Glomerular visceral epithelial cell (primary cell): ENCODE measurements around the gene SCYL1.
A peak's percentile ranks its signal among the peaks of the same experiment; 100 is the strongest.

Source experiments
- DNase-seq: peaks from one replicate; pipeline ENCODE4 v3.0.0-alpha.2; 2016; ENCODE audit errors: extremely low spot score

Gene SCYL1

DNA sequence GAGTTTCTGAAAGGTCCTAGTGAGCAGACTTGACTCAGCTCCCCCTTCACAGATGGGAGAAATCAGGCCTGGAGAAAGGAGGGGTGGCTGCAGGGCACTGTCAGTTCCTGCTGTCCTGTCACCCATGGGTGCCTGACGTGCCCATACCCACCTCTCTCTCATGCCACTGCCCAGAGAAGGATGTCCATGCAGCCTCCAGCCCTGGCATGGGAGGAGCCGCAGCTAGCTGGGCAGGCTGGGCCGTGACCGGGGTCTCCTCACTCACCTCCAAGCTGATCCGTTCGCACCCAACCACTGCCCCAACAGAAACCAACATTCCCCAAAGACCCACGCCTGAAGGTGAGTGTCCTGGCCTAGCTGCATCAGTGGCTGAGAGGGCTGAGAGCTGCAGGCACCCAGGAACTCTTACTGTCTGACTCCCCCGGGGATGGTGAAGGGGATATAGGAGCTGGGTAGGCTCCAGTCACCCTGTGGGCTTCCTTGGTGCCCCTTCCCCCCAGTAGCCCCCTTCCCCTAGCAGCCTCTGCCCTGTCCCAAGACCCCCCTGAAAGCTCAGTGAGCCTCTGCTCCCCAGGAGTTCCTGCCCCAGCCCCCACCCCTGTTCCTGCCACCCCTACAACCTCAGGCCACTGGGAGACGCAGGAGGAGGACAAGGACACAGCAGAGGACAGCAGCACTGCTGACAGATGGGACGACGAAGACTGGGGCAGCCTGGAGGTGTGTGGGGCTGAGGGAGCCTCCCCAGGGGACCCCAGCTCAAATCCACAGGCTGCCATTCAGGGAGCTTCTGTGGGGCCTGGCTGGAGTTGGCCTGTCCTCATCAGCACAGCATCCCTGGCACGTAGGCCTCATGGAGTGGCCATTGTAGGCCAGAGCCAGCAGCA is 11.8 kb downstream of the SCYL1 start:
- DNase-seq, result no peak

DNA sequence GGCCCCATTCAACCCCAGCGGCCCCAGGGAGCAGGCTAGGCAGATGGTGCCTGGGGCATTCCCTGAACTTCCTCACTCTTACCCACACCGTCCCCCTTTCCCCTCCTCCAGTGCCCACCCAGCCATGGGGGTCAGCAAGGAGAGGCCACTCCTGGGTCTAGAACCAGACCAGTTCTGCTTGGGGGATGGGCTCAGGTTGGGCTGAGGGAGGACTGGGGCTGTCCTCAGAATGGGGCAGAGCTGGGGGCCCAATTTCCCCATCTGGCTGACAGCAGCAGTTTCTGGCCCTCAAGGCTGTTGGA is 12.4 kb downstream of the SCYL1 start:
- DNase-seq, result no peak

DNA sequence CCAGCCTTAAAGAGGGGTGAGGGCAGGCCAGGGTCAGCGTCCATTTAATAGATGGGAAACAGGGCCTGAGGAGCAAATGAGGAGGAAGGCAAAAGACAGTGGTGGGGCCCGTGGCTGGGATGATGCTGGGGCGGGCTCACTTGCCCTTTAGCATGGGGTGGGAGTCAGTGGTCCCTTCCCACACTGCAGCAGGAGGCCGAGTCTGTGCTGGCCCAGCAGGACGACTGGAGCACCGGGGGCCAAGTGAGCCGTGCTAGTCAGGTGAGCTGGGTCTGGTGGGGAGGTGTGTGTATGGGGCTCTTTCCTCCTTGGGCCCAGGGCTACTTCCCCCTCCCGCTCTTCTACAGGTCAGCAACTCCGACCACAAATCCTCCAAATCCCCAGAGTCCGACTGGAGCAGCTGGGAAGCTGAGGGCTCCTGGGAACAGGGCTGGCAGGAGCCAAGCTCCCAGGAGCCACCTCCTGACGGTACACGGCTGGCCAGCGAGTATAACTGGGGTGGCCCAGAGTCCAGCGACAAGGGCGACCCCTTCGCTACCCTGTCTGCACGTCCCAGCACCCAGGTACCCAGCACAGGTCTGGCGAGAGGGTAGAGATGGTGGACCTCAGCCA is 12.8 kb downstream of the SCYL1 start:
- DNase-seq, result no peak

DNA sequence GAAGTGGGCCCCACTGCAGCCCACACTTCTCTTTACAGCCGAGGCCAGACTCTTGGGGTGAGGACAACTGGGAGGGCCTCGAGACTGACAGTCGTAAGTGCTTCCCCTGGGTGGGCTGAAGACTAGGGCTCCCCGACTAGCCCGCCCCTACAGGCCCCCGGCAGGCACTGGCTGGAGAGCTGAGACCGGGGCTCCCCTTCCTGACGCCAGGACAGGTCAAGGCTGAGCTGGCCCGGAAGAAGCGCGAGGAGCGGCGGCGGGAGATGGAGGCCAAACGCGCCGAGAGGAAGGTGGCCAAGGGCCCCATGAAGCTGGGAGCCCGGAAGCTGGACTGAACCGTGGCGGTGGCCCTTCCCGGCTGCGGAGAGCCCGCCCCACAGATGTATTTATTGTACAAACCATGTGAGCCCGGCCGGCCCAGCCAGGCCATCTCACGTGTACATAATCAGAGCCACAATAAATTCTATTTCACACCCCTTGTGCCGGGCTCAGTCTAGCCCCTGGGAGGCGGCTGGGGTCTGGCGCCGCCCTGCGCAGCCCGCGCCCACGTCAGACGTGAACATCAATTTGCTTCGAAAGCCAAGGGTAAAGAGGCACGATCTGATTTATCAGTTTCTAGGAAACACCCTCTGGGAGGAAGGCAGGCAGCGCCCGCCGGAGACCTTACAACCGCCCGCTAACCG is 13.5 kb downstream of the SCYL1 start:
- DNase-seq, result no peak

DNA sequence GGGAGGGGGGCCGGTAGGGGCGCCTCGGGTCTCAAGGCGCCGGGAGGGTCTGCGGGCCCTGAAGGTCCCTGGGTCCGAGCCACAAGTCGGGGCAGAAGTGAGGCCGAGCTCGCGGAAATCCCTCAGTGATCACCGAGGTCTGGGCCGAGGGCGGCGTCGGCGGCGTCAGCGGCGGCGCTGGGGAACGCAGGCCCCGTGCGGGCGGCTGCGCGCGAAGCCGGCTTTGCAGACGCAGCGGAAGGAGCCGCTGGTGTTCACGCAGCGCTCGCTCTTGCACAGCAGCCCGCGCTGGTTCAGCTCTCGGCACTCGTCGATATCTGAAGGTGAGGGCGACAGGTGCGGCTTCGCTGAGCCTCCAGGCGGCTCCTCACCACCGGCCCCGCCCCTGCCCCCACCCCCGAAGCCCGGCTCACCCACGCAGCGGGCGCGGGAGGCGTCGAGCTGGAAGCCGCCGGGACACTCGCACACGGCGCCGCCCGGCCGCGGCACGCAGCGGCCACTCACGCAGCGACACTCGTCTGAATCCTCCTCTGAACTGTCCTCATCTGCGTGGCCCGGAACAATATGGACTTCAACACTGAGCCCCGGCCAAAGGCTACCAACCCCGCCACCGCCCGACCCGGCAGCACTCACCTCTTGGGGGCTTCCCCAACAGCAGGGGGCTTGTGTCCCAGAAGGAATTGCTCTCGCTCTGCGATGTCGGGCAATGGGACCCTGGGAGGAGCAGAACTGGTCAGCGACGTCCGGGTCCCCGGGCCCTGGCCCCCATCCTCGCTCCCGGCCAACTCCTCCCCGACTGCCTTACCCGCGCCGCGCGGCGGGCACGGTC is 14.2 kb downstream of the SCYL1 start:
- DNase-seq, result no peak

DNA sequence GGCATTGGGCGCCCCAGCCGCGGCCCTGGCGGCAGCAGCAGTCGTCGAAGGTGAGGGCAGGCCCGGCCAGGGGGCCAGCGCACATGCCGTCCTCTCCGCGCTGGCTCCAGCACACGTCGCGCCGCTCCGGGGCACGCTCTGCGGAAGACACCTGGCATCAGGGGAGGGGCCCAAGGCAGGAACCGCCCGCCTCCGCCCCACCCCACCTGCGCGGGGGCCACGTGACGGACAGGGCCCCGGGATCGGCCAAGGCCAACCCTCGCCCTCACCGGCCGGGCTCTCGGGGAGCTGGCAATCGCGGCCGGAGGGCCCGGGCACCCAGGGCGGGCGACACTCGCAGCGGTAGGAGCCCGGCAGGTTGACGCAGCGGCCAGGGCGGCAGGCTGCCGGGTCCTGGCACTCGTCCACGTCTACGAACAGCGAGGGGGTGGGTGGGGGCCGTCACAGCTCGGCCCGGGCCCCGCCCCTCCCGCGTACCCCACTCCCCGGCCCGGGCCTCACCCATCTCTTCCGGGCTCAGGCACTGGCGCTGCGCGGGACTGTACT is 14.9 kb downstream of the SCYL1 start:
- no peak for DNase-seq

DNA sequence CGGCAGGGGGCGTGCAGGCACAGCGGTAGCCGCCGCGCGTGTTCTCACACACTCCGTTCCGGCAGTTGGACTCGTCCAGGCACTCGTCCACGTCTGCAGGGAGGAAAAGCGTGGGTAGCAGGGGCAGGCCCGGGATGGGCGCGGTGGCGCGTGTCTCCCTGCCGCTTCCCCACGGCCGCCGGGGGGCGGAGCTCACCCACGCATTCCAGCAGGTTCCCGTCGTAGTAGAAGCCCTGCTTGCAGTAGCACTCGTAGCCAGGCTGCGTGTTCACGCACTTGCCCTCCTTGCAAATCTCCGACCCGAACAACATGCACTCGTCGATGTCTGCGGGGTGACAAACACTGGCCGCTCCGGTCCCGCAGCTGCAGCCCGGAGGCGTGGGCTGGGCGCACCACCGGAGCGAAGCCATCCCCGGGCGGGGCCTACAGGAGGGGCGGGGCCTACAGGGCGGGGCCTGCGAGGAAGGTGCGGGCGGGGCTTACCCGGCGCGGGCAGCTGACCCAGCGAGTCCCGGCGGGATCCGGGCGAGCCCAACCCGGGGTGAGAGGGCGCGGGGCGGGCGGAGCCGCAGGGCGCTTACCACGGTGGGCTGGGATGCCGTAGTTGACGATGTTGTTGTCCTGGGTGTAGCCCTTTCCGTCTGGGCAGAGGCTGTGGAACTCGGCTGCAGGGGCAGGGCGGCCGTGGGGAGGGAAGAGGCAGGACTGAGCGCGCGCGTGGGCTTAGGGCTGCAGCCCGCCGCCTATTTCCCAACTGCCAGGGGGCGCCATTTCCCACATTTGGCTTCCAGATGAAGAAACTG is 15.6 kb downstream of the SCYL1 start:
- DNase-seq, result peak; percentile 90

DNA sequence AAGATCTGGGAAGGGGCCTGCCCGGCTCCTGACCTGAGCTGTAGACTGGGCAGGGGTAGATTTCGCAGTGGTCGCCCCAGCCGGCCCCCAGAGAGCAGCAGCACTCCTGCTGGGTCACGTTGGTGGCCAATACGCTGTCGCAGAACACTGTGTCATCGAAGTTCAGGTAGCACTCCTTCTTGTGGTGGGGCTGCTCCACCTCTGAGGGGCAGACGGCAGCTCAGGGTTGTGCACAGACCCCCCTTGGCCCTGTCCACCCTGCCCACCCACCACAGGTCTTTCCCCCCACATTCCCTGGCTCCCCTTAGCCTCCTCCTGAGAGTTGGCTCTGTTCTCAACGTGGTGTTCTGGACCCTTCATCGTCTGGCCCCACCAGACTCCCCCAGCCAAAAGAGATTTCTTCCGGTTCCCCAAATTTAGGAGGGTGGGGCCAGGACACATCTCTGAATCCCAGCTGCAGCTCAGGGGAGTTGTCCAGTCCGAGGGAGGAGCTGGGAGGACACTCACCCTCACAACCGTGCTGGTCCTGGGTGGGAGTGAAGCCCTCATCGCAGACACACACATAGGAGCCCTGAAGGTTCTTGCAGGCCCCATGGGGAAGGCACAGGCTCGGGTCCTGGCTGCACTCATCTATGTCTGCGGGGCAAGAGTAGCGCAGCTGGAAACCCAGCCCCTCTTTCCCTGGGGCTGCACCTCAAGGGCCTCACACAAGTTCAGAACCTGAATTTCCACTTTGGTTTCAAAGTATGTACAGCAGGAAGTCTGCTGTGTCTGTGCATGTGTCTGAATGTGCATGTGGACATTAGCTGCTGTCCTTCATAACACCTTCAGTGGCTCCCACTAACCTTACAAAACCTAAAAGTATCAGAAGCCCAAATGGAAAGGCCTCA is 16.5 kb downstream of the SCYL1 start:
- no peak for DNase-seq

DNA sequence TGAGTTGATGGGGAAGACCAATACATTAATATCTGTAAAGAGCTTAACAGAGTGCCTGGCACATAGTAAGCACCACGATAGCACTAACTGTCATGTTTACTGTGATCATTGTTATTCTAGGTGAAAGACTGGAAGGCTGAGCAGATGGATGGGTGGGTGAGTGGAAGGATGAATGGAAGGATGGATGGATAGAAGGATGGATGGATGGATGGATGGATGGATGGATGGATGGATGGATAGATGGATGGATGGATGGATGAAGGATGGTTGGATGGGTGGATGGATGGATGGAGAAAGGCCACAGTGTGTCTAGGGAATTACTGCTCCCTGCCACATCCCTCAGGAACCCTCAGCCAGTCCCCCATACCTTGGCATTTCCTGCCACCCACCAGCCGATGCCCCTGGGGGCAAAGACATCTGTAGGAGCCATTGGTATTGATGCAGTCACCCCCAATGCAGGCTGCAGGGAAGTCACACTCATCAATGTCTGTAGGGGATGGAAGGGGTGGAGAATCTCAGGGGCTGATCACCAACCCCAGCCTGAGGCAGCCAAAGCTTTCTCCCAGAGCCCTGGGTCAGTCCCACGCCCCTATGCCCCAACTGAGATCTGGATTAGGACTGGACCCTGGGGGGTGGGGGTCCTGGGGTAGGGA is 18.0 kb downstream of the SCYL1 start:
- no peak for DNase-seq

DNA sequence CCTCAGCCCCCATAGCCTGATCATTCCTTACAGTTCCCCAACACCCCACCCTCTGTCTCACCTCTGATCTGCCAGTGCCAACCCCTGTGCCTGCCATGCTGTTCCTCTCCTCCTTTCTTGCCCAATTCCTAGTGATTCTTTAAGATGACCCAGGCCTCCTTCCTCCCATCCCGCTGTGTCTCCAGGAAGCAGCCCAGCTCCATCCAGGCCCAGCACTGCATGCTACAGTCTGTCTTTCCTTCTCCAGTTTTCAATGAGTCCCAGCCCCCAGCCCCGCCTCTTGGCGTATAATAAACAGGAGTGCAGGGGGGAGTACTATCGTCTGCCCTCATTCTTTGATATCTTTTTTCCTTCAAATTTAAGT is 21.0 kb downstream of the SCYL1 start:
- DNase-seq, result no peak

DNA sequence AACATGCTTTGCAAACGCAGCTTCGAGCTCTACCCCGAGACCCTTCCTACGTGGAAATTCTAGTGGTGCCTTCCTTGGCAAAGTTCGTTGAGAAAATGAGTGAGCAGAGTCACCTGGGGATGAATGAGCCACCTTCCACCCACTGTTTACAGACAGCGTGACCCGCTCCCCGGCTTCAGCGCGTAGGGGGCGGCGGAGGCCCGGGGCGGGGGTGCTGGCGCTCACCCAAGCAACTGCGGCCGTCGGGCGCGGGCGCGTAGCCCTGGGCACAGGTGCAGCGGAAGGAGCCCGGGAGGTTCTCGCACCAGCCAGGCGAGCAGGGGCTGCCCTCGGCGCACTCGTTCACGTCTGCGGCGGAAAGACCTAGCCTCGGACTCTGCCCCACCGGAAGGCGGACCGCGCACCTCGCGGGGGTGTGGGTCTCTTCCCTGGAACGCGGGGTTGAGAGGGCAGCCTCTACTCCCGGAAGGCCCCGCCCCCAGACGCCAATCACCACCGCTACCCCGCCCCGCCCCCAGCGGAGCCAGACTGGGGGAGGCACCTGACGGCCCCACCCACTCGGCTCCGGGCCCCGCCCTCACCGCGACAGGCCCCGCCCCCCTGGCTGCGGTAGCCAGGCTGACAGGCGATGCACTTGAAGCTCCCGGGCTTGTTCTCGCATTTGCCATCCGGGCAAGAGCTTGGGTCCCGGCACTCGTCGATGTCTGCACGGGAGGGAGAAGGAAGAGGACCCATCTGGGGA is 21.5 kb downstream of the SCYL1 start:
- no peak for DNase-seq

DNA sequence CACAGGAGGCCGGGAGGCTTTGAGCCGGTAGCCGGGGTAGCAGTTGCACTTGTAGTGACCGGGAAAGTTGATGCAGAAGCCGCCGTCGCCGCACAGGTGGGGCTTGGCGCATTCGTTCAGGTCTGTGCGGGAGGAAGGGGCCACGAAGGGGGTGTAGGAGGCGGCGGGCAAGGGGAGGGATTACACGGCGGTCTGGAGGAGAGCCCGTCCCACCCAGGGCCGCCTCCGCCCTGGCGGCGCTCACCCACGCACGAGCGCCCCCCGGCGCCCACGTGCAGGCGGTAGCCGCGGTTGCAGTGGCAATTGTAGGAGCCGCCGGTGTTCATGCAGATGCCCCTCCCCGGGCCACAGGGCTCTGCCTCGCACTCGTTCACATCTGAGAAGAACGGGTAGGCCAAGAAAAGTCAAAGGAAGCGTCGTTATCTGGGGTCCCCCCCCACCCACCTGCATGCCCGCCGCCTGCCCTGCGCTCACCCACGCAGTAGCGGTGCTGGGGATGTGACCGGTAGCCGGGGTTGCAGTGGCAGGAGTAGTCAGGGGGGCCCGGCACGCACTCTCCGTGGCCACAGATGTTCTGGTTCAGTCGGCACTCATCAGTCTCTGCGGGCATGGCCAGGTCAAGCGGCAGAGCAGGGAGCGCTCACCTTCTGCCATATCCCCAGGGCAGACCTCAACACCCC is 22.7 kb downstream of the SCYL1 start:
- no peak for DNase-seq

DNA sequence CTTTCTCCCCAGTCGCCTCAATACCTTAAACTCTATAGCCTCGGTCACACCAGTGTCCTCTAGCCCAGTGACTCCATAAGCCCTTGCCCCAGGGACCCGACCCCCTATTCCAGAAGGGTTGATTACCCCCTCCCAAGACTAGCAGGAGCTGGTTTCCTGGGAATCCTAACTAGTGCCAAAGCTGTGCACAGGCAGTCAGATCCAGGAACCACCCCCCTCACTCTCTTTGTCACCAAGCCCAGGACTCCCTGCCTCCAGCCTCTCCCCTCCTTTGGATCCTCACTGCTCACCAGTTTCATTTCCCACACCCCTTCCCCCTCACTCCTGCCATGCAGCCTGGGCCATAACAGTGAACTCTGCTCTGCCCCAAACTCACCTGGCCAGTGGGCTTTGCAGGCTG is 23.5 kb downstream of the SCYL1 start:
- no peak for DNase-seq

DNA sequence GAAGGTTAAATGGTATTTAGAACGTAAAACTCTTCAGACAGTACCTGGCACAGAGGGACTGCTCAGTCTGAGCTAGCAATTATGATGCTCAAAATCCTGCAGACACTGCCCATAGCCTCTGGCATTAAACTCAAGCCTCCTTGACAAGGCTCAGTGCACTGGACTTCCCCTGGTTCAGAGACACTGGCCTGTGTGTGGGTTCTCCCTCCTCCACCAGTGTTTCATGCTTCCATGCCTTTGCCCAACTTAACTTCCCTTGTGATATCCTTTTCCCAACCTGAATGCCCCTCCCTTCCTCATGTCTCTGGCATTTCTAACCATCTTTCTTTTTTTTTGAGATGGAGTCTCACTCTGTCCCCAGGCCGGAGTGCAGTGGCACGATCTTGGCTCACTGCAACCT is 24.2 kb downstream of the SCYL1 start:
- DNase-seq, result peak; percentile 58

DNA sequence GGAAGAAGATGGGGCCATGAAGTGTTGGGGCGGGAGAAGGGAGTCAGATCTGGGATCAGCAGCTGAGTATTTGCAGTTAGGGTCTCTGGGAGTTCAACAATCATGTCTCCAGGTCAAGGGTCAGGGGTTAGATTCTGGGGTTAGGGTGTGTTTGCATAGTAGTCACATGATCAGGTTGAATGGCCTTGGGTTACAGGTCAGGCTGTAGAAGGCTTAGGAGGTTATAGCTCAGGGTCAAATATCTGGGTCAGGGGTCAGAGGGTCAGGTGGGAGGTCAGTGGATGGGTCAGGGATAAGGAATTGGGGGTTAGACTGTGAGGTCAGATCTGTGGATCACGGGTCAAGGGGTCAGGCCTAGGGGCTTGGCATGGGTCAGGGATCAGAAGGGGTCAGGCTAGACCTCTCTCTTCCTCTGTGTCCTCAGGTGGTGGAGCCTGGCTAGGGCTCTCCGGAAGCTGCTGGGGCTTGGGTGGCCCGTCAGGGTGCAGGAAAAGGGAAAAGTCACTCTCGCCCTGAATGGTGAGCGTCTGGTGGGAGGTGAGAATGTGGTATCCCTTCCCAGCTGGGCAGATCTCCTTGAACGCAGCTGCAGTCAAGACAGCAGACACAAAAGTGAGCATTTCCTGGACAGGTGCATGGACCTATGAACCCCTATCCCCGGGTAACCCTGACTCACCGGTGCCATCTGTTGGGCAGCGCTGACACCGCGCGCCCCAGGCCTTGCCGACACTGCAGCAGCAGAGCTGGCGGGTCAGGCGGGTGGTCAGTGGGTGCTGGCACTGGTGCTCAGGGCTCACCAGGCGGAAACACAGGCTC is 26.9 kb downstream of the SCYL1 start:
- peak; percentile 47 for DNase-seq

DNA sequence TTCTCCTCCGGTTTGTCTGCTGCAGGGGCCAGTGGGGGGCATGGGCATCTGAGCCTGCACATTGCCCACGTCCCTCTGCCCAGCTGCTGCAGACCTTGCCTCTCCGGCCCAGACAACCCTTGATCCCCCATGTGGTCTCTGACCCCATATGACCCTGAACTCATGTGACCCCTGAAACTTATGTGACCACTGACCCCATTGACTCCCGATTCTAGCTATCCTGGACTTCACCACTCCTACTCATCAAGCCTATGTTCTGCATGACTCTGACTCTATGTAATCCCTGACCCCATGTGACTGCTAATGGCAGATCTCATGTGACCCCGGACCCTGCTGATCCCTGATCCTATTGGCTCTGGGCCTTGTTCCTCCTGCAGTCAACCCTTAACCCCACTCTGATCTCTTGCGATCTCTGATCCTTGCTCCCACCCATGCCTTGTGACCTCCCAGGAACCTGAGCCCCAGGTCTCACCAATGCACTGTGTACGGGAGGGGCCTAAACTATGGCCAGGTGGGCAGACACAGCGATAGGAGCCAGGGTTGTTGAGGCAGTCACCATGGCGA is 27.6 kb downstream of the SCYL1 start:
- DNase-seq, result no peak
